Stimulated activated CD8-positive, alpha-beta memory T cell treated with anti-CD3 and anti-CD28 coated beads, Interleukin-4, amount 100 ng/mL, for 4 hours (primary cell): ENCODE results near the gene TBCA.

Source experiments
- DNase-seq, 2 donors: peaks; one replicate each; pipeline ENCODE4 v3.0.0-alpha.2; 2020; ENCODE audit warnings: low read depth in 2 of 2, low spot score in 1 of 2

TBCA gene

DNA sequence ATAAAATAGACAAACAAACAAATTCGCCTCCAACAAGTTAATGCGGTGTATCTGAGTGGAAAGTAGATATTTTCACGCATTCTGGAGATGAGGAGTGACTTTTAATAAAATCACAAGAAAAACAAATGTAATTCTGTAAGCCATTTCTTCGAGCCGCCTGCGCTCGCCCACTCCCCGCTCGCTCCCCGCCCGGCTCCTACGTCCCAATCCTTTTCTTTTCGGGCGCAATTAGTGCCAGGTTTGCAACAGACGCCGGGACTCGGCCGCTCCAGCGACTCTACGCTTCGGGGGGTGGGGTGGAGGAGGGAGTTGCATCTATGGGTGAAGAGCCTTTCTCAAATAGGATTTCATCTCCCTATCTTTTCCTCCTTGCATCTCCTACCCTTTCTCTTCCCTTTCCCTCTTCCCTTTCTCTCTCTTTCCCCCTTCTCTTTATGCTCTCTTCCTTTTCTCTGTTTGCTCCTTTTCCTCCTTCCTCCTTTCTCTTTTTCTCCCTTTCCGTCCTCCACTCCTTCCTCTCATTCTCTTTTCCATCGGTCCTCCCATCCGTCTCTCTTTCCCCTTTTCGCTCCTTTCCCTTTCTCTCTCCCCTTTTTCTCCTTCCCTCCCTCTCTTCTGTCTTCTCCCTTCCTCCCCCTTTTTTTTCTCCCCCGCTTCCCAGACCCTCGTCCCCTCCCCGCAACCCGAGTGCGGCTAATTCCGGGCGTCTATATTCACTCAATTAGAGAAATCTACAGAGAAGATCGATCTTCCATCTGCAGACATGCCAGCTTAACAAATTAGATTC is 131.6 kb downstream of the TBCA start:
- no peak for DNase-seq

DNA sequence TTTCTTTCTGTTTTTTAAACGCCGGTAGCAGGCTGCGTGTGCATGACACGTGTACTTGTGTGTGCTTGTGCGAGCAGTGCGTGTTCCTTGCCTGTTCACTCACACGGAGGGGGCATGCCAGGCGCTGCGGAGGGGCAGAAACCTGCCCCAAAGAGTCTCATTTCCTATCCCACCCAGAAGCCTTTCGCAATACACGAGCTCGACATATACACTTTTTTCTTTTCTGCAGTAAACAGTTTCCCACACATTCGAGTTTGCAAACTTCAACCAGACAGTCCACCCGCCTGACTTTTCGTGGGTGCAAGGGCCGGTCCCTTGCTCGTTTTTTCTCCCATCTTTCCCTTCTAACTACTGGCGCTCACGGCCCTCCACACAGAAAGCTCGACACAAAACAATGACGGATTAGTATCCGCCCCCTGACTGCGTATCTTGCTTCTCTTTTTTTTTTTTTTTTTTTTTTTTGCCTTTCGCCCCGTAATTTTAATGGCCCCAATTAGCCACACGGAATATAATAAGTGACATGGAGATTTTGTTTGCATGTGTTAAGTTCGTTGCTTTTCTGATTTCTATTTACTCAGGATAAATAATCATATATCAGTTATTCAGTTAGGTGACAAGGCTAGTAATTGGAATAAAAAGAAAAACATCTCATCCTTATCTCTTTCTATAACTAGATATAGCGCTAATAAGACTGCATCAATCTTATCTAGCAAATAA is 132.3 kb downstream of the TBCA start:
- DNase-seq, result no peak

DNA sequence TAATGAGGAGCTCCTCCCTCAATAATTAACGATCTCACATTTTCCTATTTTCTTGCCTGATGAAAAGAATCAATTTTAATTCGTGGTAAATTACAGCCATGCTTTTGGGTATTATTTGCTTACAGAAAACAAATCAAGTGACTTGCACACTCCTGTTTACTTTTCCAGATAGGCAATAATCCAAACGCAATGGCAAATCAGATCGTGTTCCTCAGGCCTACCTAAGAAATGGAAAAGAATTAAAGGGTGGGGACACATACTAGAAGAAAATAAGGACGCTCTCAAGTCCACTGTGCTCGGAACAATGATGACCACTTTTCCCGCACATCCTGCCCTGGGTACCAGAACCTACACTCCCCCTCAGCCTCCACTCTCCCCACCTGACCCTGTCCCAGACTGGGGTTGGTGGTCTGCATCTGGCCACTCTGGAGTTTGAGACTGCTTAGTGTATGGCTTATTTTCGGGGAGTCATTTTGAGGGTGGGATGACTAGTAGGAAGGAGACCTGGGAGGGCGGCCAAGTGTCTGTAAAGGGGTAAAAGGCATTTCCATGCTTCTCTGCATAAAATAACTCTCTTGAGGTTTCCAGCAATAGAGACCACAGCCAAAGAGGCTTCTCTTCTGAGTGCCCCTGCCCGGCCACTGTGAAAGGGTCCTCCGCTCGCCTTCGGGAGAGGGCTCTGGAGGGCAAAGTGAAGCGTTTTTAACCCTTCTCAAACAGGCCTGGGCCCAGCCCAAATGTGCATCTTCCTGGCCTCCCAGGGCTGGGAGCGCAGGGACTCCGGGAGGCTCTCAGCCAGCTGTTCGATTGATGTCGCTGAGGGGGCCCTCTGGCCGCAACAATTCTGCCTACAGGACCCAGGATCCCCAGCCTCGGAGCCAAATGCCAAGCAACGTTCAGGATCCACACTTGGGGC is 133.1 kb downstream of the TBCA start:
- DNase-seq, result no peak

DNA sequence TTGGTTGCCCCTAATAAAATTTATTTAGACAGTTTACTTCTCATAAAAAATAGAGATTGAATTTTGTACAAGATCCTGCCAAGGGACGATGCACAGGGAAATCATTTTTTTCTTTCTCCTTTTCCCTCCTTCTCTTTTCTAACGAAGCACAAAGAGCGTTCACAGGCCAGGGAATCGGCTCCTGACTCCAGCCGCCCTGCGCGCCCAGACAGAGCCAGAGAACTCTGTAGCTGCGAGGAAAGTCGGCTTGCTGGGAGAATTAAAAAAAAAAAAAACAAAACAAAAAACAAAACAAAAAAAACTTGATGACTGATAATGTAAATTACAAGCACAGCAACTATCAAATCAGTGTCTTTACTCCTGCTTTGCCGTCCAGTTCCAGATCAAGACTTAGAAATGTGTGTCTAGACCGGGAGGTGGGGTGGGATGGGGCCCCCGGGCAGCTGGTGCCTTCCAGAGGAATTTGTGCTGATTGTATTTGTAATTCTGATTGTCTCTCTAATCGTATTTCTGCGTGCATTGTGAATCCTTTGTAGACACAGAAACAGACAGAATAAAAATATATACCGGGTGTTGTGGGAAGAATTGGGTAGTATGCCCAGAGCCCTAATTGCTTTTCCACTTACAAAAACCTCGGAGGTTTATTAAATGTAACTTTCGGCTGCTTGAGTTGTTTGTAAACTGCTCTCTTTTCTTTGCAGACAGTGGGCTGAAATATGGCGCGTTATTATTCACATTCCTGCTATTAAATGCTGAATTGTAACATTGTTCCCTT is 134.0 kb downstream of the TBCA start:
- DNase-seq, result no peak

DNA sequence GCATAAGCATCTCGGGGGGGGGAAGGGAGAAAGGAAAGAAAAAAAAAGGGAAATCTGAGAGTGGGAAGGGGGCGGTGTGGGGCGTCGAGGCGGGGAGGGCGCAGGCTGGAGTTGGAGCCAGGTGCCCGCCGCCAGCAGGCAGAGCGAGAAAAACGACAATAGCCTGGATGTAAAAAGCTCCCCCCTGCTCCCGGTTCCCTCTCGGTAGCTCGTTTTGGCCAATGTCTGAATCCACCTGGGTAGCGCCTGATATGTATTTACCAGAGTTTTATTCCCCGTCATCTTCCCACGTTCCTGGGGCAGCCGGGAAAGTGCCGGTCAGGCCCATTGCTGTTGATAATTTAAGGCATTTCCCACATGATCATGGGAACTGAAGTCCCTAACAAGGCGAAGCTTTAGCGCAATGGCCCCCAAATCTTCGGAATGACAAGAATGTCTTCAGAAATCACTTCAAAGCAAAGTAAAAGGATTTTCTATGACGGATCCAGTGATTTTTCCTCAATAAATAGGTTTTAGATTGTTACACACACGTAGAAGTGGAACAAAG is 134.7 kb downstream of the TBCA start:
- no peak for DNase-seq
